K562 (cell line): Measurements from ENCODE around the gene C6orf47. TPM values are rescaled to one million over a fixed set of nuclear protein-coding genes. Genes with fewer than 3 reads are reported as not detected.

Experiments
- HMG20B ChIP-seq: fragments of 250-450 bp; sonication (Bioruptor Pico); IDR thresholded peaks from 2 replicates; pipeline ENCODE4 v1.5.0; 2021; ENCODE audit warnings: mild to moderate bottlenecking
- MIER1 ChIP-seq: fragments of 450-650 bp; IDR thresholded peaks from 2 replicates; pipeline ENCODE4 v1.6.1; 2016; ENCODE audit warnings: antibody characterized with exemption, mild to moderate bottlenecking, low read depth
- RCOR1 ChIP-seq, 2 experiments: IDR thresholded peaks; 2 replicates each; pipeline ENCODE4 v1.6.1; 2012; ENCODE audit warnings: low read depth in 2 of 2, low read length in 2 of 2, borderline replicate concordance in 1 of 2, improper control_type of control experiment in 1 of 2
- RERE ChIP-seq: sonication (generic); formaldehyde crosslinking; IDR thresholded peaks from 2 replicates; pipeline ENCODE4 v1.8.0; 2023; ENCODE audit warnings: missing genetic modification reagents, mild to moderate bottlenecking, borderline replicate concordance
- RFX7 ChIP-seq: fragments of 250-450 bp; sonication (Bioruptor Pico); IDR thresholded peaks from 2 replicates; pipeline ENCODE4 v1.5.1; 2021; ENCODE audit warnings: mild to moderate bottlenecking
- SIN3A ChIP-seq, 2 experiments: fragments of 150-350 bp in 1 of 2; IDR thresholded peaks; 2 replicates each; pipeline ENCODE4 v1.6.1; 2011 to 2016; ENCODE audit warnings: borderline replicate concordance in 2 of 2, low read depth in 2 of 2, low read length in 2 of 2, mild to moderate bottlenecking in 2 of 2, moderate library complexity in 2 of 2; ENCODE audit not compliant: control insufficient read depth in 1 of 2
- SMARCE1 ChIP-seq: fragments of 450-650 bp; IDR thresholded peaks from 2 replicates; pipeline ENCODE4 v1.7.1; 2016; ENCODE audit warnings: mild to moderate bottlenecking
- SREBF1 ChIP-seq: fragments of 150-350 bp; IDR thresholded peaks from 2 replicates; pipeline ENCODE4 v1.6.1; 2014; ENCODE audit warnings: antibody characterized with exemption, low read depth, low read length, borderline replicate concordance
- ZBTB49 ChIP-seq: sonication (generic); formaldehyde crosslinking; IDR thresholded peaks from 2 replicates; pipeline ENCODE4 v1.8.0; 2022; ENCODE audit warnings: missing genetic modification reagents, mild to moderate bottlenecking, borderline replicate concordance
- ZC3H4 ChIP-seq: sonication (generic); formaldehyde crosslinking; IDR thresholded peaks from 2 replicates; pipeline ENCODE4 v1.9.0; 2021; ENCODE audit warnings: missing genetic modification reagents, borderline replicate concordance
- ZNF354B ChIP-seq: fragments of 250-450 bp; sonication (Bioruptor Pico); IDR thresholded peaks from 2 replicates; pipeline ENCODE4 v1.4.0; 2020
- ZNF586 ChIP-seq: fragments of 450-650 bp; formaldehyde crosslinking; conservative IDR thresholded peaks from 2 replicates; pipeline ENCODE4 v1.4.0; 2020; ENCODE audit warnings: mild to moderate bottlenecking, moderate library complexity
- polyA plus RNA-seq, 8 experiments: library from polyadenylated mRNA; depleted of rRNA in 4 of 8; stranded (reverse) in 5 of 8; unstranded in 3 of 8; fragments of >200 nt; fragmentation: Nextera tagmentation in 2 of 8; fragmentation: Illumina TruSeq in 1 of 8; extraction: Ambion mirVana in 2 of 8; extraction: Trizol in 1 of 8; gene quantifications; 2 replicates each; pipeline versions ENCODE4 v1.2.1 to v1.2.3, GENCODE V29; 2011 to 2014; ENCODE audit warnings: inconsistent platforms in 1 of 8, missing spikeins in 1 of 8
- total RNA-seq, 7 experiments: library from RNA; depleted of rRNA in 6 of 7; stranded (reverse); fragments of >200 nt in 6 of 7; fragmentation: Illumina TruSeq in 2 of 7; extraction: Trizol in 2 of 7; gene quantifications; 2 replicates each; pipeline versions ENCODE4 v1.2.1 to v1.2.3, GENCODE V29; 2011 to 2021; ENCODE audit warnings: low replicate concordance in 1 of 7
- TF ChIP-seq, protein P1 (sequence below): fragments of 250-450 bp; sonication (Bioruptor Pico); IDR thresholded peaks from 2 replicates; pipeline ENCODE4 v1.5.0; 2021; ENCODE audit warnings: mild to moderate bottlenecking, borderline replicate concordance
- TF ChIP-seq, protein P2 (sequence below): sonication (generic); formaldehyde crosslinking; IDR thresholded peaks from 2 replicates; pipeline ENCODE4 v1.8.0; 2022; ENCODE audit warnings: mild to moderate bottlenecking, missing genetic modification reagents

The C6orf47 gene
- total and polyA plus RNA-seq, 9 of the 15 experiments (the other 6 are each of a cell fraction or from before 2014, with no cell fraction given): 0.14 to 43.8 (median 27.0) TPM

DNA sequence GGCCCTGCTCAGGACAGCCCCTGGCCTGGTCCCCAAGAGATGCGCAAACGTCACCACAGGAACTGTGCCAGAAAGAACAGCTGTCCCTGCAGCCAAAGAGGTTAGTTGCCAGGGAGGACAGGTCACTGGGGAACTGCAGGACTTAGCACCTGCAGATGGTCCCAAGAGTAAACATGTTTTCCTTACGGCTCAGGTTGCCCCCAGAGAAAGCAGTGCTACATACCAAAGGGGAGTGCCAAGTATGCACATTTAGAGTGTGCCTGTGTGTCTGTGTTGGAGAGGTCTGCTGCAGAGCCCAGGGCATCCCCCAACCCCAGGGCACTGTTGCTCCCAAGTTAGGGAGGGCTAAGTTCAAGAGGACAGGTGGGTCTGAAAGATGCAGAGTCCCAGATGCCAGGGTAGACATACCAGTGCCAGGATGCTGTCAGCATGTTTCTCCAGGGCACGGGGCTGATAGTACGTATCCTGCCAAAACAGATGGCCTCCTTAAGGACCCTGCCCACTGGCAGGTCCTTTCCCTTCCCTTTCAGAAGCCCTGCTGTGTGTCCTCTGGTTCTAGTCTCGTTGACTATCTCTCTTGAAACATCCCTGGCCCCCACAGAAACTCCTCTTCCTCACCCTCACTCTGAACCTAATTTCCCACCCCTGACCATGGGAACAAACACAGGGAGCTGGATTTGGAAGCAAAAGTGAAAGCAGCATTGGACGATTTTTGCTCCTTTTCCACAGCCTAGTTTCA, 41.3 kb upstream of the C6orf47 start (continued):
- TF ChIP-seq, protein P1, sequence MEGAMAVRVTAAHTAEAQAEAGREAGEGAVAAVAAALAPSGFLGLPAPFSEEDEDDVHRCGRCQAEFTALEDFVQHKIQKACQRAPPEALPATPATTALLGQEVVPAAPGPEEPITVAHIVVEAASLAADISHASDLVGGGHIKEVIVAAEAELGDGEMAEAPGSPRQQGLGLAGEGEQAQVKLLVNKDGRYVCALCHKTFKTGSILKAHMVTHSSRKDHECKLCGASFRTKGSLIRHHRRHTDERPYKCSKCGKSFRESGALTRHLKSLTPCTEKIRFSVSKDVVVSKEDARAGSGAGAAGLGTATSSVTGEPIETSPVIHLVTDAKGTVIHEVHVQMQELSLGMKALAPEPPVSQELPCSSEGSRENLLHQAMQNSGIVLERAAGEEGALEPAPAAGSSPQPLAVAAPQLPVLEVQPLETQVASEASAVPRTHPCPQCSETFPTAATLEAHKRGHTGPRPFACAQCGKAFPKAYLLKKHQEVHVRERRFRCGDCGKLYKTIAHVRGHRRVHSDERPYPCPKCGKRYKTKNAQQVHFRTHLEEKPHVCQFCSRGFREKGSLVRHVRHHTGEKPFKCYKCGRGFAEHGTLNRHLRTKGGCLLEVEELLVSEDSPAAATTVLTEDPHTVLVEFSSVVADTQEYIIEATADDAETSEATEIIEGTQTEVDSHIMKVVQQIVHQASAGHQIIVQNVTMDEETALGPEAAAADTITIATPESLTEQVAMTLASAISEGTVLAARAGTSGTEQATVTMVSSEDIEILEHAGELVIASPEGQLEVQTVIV (CRISPR knock-in tag): 0 out of 2 replicates have a peak, but pooled peaks have one; percentile 21
- TF ChIP-seq MIER1 (0 out of 2 replicates have a peak, but pooled peaks have one; percentile 52), SREBF1 (no peak), ZBTB49 (CRISPR knock-in tag) (peak; percentile 84; the same call in 1 of the 2 replicates), RERE (CRISPR knock-in tag) (peak; percentile 9; the same call in 1 of the 2 replicates), ZNF354B (no peak), ZC3H4 (0 out of 2 replicates have a peak, but pooled peaks have one; percentile 75), RFX7 (CRISPR knock-in tag) (no peak), ZNF586 (CRISPR knock-in tag) (no peak), HMG20B (CRISPR knock-in tag) (no peak), SIN3A (IDR thresholded peaks at IDR 0.05; ENCODE audit: borderline replicate concordance in 2 of 2, control insufficient read depth in 1 of 2, low read depth in 2 of 2, low read length in 2 of 2) (peak in 1 of 2 experiments; percentile 41; a peak in 1 of 4 replicates), SMARCE1 (no peak), RCOR1 (IDR thresholded peaks at IDR 0.05; ENCODE audit: borderline replicate concordance in 1 of 2, low read depth in 2 of 2, low read length in 2 of 2) (no peak)
- TF ChIP-seq, protein P2, sequence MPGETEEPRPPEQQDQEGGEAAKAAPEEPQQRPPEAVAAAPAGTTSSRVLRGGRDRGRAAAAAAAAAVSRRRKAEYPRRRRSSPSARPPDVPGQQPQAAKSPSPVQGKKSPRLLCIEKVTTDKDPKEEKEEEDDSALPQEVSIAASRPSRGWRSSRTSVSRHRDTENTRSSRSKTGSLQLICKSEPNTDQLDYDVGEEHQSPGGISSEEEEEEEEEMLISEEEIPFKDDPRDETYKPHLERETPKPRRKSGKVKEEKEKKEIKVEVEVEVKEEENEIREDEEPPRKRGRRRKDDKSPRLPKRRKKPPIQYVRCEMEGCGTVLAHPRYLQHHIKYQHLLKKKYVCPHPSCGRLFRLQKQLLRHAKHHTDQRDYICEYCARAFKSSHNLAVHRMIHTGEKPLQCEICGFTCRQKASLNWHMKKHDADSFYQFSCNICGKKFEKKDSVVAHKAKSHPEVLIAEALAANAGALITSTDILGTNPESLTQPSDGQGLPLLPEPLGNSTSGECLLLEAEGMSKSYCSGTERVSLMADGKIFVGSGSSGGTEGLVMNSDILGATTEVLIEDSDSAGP (CRISPR knock-in tag): peak; percentile 58; the same call in 1 of the 2 replicates
